GM12892 (cell line): ENCODE data around the gene IL18R1.

Experiments
- POLR2A ChIP-seq: IDR thresholded peaks from 2 replicates; pipeline ENCODE4 v1.6.1; 2011; ENCODE audit warnings: low read depth, low read length, control low read depth
- POLR2AphosphoS5 ChIP-seq: IDR thresholded peaks from 2 replicates; pipeline ENCODE4 v1.6.1; 2011; ENCODE audit warnings: low read depth, low read length, control low read depth
- TAF1 ChIP-seq: IDR thresholded peaks from 2 replicates; pipeline ENCODE4 v1.6.1; 2011; ENCODE audit warnings: low read depth, mild to moderate bottlenecking, control low read depth, low read length, borderline replicate concordance

DNA sequence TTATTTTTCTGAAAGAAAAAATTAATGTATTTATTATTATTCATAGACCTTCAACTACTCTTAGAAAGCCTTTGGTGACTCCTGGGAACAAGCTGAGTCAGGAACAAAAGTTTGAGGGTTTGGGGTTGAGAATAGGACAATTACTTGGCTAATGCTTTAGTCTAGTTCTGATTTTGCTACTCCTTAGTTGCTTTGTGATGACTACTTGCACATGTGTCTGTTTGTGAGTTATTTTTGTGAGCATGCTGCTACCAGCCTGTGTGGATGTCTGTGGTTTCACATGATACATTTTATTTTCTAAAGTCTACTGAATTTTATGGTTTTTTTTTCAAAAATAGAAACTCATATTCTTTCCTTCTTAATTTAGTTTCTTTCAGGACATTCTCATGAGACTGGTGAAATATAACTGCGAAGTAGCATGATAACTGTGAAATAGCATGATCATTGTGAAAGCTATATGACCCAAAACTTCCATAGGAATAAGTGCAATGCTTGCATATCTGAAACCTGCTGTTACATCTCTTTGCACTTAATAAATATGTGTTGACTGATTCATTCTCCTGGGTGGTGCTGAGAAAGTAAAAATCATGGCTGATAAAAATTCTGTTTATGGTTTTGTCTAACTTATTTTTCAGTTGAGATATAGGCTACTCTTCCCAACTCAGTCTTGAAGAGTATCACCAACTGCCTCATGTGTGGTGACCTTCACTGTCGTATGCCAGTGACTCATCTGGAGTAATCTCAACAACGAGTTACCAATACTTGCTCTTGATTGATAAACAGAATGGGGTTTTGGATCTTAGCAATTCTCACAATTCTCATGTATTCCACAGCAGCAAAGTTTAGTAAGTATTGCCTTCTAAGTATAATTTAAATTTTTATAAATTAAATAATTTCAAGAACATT is 17.9 kb upstream of the IL18R1 start:
- TF ChIP-seq TAF1, result no peak
- TF ChIP-seq POLR2A, result no peak
- TF ChIP-seq POLR2AphosphoS5, result no peak
